ENCODE results near the gene TPST2.

DNA sequence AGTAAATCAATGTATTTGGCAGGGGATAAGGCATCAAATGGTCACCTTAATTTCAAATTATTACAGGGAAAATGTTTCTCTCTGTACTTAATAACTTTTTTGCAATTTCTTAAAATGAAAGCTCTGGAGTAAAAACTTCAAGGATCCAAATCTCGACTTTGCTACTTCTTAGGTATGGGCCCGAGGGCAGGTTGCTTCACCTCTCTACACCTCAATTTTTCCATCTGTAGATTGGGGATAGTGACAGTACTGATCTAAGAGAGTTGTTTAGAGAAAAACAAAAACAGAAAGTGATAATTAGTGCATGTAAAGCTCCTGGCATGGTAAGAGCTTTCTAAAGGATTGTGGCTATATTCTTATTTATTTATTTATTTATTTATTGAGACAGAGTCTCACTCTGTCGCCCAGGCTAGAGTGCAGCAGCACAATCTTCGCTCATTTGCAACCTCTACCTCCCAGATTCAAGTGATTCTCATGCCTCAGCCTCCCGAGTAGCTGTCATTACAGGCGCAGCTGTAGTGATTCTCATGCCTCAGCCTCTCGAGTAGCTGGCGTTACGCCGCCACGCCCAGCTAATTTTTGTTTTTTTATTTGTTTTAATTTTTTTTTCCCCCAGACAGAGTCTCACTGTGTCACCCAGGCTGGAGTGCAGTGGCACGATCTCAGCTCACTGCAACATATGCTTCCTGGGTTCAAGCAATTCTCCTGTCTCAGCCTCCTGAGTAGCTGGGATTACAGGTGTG is 75.3 kb downstream of the TPST2 start:
- TF ChIP-seq JUND (IDR thresholded peaks at IDR 0.05; ENCODE audit: low read depth, low read length), result no peak
- TF ChIP-seq, protein P1, sequence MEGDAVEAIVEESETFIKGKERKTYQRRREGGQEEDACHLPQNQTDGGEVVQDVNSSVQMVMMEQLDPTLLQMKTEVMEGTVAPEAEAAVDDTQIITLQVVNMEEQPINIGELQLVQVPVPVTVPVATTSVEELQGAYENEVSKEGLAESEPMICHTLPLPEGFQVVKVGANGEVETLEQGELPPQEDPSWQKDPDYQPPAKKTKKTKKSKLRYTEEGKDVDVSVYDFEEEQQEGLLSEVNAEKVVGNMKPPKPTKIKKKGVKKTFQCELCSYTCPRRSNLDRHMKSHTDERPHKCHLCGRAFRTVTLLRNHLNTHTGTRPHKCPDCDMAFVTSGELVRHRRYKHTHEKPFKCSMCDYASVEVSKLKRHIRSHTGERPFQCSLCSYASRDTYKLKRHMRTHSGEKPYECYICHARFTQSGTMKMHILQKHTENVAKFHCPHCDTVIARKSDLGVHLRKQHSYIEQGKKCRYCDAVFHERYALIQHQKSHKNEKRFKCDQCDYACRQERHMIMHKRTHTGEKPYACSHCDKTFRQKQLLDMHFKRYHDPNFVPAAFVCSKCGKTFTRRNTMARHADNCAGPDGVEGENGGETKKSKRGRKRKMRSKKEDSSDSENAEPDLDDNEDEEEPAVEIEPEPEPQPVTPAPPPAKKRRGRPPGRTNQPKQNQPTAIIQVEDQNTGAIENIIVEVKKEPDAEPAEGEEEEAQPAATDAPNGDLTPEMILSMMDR (IDR thresholded peaks at IDR 0.05 in 2 of 3, conservative IDR thresholded peaks at IDR 0.05 in 1 of 3; ENCODE audit: control insufficient read depth in 2 of 3, extremely low read depth in 1 of 3, insufficient read depth in 1 of 3, low read depth in 3 of 3, low read length in 3 of 3), result no peak
- TF ChIP-seq, protein P2, sequence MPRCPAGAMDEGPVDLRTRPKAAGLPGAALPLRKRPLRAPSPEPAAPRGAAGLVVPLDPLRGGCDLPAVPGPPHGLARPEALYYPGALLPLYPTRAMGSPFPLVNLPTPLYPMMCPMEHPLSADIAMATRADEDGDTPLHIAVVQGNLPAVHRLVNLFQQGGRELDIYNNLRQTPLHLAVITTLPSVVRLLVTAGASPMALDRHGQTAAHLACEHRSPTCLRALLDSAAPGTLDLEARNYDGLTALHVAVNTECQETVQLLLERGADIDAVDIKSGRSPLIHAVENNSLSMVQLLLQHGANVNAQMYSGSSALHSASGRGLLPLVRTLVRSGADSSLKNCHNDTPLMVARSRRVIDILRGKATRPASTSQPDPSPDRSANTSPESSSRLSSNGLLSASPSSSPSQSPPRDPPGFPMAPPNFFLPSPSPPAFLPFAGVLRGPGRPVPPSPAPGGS (IDR thresholded peaks at IDR 0.05; ENCODE audit: borderline replicate concordance, insufficient read depth, low read depth, low read length, poor library complexity, severe bottlenecking), result no peak
- no peak for TF ChIP-seq TAF1 (IDR thresholded peaks at IDR 0.05; ENCODE audit: borderline replicate concordance, low read depth, low read length)
- no peak for TF ChIP-seq KAT2A (conservative IDR thresholded peaks at IDR 0.05; ENCODE audit: control insufficient read depth, low read depth, low read length)
- no peak for TF ChIP-seq SP1 (IDR thresholded peaks at IDR 0.05; ENCODE audit: low read depth, low read length)
- TF ChIP-seq FOS (IDR thresholded peaks at IDR 0.05; ENCODE audit: borderline replicate concordance, extremely low read depth, insufficient read length), result no peak
- TF ChIP-seq, protein P3, sequence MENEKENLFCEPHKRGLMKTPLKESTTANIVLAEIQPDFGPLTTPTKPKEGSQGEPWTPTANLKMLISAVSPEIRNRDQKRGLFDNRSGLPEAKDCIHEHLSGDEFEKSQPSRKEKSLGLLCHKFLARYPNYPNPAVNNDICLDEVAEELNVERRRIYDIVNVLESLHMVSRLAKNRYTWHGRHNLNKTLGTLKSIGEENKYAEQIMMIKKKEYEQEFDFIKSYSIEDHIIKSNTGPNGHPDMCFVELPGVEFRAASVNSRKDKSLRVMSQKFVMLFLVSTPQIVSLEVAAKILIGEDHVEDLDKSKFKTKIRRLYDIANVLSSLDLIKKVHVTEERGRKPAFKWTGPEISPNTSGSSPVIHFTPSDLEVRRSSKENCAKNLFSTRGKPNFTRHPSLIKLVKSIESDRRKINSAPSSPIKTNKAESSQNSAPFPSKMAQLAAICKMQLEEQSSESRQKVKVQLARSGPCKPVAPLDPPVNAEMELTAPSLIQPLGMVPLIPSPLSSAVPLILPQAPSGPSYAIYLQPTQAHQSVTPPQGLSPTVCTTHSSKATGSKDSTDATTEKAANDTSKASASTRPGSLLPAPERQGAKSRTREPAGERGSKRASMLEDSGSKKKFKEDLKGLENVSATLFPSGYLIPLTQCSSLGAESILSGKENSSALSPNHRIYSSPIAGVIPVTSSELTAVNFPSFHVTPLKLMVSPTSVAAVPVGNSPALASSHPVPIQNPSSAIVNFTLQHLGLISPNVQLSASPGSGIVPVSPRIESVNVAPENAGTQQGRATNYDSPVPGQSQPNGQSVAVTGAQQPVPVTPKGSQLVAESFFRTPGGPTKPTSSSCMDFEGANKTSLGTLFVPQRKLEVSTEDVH (IDR thresholded peaks at IDR 0.05; ENCODE audit: low read depth, partially characterized antibody), result no peak
- TF ChIP-seq NFXL1 (IDR thresholded peaks at IDR 0.05; ENCODE audit: borderline replicate concordance), result no peak
